Measurements from ENCODE around the gene EGR4.

The EGR4 gene

GRCh38 chr2:73244580-73244979, 48.8 kb downstream of the EGR4 start:
- DNase-seq = no peak

GRCh38 chr2:73243884-73244570, 49.3 kb downstream of the EGR4 start:
- DNase-seq = no peak

Measured in CD4-positive, alpha-beta T cell treated with Interferon gamma for 1 hour (primary cell).